ENCODE measurements around the gene HPCAL1. TPM values are rescaled to one million over a fixed set of nuclear protein-coding genes. Genes with fewer than 3 reads are reported as not detected.
A peak's percentile ranks its signal among the peaks of the same experiment; 100 is the strongest.

HPCAL1 gene
- total and polyA plus RNA-seq, 2 of the 4 experiments (the other 2 are of a cell fraction), result 8.2 to 33.7 TPM

GRCh38 chr2:10297191-10297830 lies 5.4 kb upstream of the HPCAL1 start:
- TF ChIP-seq FOS (IDR thresholded peaks at IDR 0.05; ENCODE audit: low read depth, low read length) (no peak), NFE2L2 (IDR thresholded peaks at IDR 0.05; ENCODE audit: low read depth, low read length) (no peak), RFX5 (IDR thresholded peaks at IDR 0.05; ENCODE audit: low read depth, low read length) (no peak), RAD21 (IDR thresholded peaks at IDR 0.05; ENCODE audit: low read length) (no peak), CEBPB (IDR thresholded peaks at IDR 0.05; ENCODE audit: low read depth, low read length) (peak; percentile 34; the same call in 1 of the 2 replicates), SMC3 (IDR thresholded peaks at IDR 0.05; ENCODE audit: low read depth, low read length) (no peak), BHLHE40 (IDR thresholded peaks at IDR 0.05; ENCODE audit: low read depth, low read length) (no peak)
- TF ChIP-seq, protein P1, sequence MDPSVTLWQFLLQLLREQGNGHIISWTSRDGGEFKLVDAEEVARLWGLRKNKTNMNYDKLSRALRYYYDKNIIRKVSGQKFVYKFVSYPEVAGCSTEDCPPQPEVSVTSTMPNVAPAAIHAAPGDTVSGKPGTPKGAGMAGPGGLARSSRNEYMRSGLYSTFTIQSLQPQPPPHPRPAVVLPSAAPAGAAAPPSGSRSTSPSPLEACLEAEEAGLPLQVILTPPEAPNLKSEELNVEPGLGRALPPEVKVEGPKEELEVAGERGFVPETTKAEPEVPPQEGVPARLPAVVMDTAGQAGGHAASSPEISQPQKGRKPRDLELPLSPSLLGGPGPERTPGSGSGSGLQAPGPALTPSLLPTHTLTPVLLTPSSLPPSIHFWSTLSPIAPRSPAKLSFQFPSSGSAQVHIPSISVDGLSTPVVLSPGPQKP (IDR thresholded peaks at IDR 0.05; ENCODE audit: borderline replicate concordance, low read depth, low read length), result no peak
- TF ChIP-seq, protein P2, sequence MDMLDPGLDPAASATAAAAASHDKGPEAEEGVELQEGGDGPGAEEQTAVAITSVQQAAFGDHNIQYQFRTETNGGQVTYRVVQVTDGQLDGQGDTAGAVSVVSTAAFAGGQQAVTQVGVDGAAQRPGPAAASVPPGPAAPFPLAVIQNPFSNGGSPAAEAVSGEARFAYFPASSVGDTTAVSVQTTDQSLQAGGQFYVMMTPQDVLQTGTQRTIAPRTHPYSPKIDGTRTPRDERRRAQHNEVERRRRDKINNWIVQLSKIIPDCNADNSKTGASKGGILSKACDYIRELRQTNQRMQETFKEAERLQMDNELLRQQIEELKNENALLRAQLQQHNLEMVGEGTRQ (IDR thresholded peaks at IDR 0.05; ENCODE audit: low read depth, low read length), result no peak
- DNase-seq, result no peak
- H3K23ac ChIP-seq (ENCODE audit: low read depth, low read length), result peak overlapping the region; percentile 43; the same call in 1 of the 2 replicates
- H3K27ac ChIP-seq (ENCODE audit: insufficient read depth, low read length), result peak overlapping the region; percentile 73
- H3K4me2 ChIP-seq (ENCODE audit: low read depth, low read length), result no peak overlapping the region
- no peaks in the 10 kb centered on the region for H3K79me1 ChIP-seq (ENCODE audit: low read depth in 1 of 2, low read length in 2 of 2)
- peak overlapping the region; percentile 31 for H3K56ac ChIP-seq (ENCODE audit: extremely low read depth, insufficient read depth, low read length)
- WGBS, 2 experiments (ENCODE audit: extremely low coverage in 2 of 2, insufficient read length in 1 of 2), result 89% methylated on average over 5 of the region's 16 CpGs; no CpG with 5 or more reads in 1 of the 2 experiments
- H3K4ac ChIP-seq (ENCODE audit: low read depth, low read length), result peak overlapping the region; percentile 92
- ATAC-seq (ENCODE audit: low read depth), result no peak
- peak overlapping the region; percentile 93 for H4K91ac ChIP-seq (ENCODE audit: insufficient read depth, low read depth, low read length)
- dilution Hi-C loops (cut with HindIII; ENCODE audit: low sequenced_read_pairs, unreplicated experiment), result no loop called here
- peaks cover 5% of the 10 kb centered on the region; the same call in 1 of the 2 replicates for H3K4me1 ChIP-seq (ENCODE audit: control insufficient read depth, insufficient read depth, low read length)
- intact Hi-C loops (cut with micrococcal nuclease), result no loop called here
- no peak overlapping the region for H3K9ac ChIP-seq (ENCODE audit: low read depth, low read length)
- peaks cover 2% of the 10 kb centered on the region; the same call in 1 of the 2 replicates for H3K9me3 ChIP-seq (ENCODE audit: control insufficient read depth, insufficient read depth, low read length)
- H2AFZ ChIP-seq (replicated peaks; ENCODE audit: low read length, poor library complexity), result peak overlapping the region; percentile 65
- peaks cover 14% of the 10 kb centered on the region; the same call in 1 of the 2 replicates for H3K9me1 ChIP-seq (ENCODE audit: insufficient read depth, low read length)
- peak overlapping the region; percentile 96 for H2BK120ac ChIP-seq (ENCODE audit: low read depth, low read length)
- H4K20me1 ChIP-seq (ENCODE audit: insufficient read depth, low read length), result no peaks in the 10 kb centered on the region
- peak overlapping the region; percentile 71 for H2AK9ac ChIP-seq (replicated peaks; ENCODE audit: low read depth, low read length, poor library complexity)
- ChIA-PET CTCF (interaction anchor here (0.6 kb wide), 1 partner anchor 28 kb away, joined by 3 read pairs; no protein-coding TSS in a partner anchor), POLR2A (ENCODE audit: unreplicated experiment) (no interaction called here)
- peak overlapping the region; percentile 53 to 93 for H4K8ac ChIP-seq (ENCODE audit: low read depth in 2 of 2, low read length in 2 of 2)
- peak overlapping the region; percentile 44 for H2BK5ac ChIP-seq (ENCODE audit: low read depth, low read length, poor library complexity, severe bottlenecking)
- peak overlapping the region; percentile 79; the same call in 2 of the 3 replicates for H2BK15ac ChIP-seq (ENCODE audit: low read depth, low read length)
- peak overlapping the region; percentile 97 for H2AK5ac ChIP-seq (ENCODE audit: low read depth, low read length)
- H3K18ac ChIP-seq (ENCODE audit: low read depth, low read length), result peak overlapping the region; percentile 63
- peak overlapping the region; percentile 53 for H4K5ac ChIP-seq (ENCODE audit: low read depth, low read length)
- no peaks in the 10 kb centered on the region for H3K36me3 ChIP-seq (ENCODE audit: control insufficient read depth, insufficient read depth, low read length)
- no TSS peak for BruUV-seq (replicated peaks)
- peak overlapping the region; percentile 76 for H3K14ac ChIP-seq (replicated peaks; ENCODE audit: low read depth, low read length)
- H3K4me3 ChIP-seq (ENCODE audit: insufficient read depth, low read depth, low read length), result no peak overlapping the region
- in situ Hi-C loops (cut with MboI; ENCODE audit: low sequenced_read_pairs), result no loop called here
- peak overlapping the region; percentile 99 for H2BK20ac ChIP-seq (ENCODE audit: low read depth, low read length)
- no peaks in the 10 kb centered on the region for H3K27me3 ChIP-seq (ENCODE audit: control insufficient read depth, insufficient read depth, low read length)
